Measurements from ENCODE around the gene FMNL2. TPM values are rescaled to one million over a fixed set of nuclear protein-coding genes. Genes with fewer than 3 reads are reported as not detected.

FMNL2 gene
- total RNA-seq, 2 experiments from 2014 or later, result 0.98 to 1.3 TPM

DNA sequence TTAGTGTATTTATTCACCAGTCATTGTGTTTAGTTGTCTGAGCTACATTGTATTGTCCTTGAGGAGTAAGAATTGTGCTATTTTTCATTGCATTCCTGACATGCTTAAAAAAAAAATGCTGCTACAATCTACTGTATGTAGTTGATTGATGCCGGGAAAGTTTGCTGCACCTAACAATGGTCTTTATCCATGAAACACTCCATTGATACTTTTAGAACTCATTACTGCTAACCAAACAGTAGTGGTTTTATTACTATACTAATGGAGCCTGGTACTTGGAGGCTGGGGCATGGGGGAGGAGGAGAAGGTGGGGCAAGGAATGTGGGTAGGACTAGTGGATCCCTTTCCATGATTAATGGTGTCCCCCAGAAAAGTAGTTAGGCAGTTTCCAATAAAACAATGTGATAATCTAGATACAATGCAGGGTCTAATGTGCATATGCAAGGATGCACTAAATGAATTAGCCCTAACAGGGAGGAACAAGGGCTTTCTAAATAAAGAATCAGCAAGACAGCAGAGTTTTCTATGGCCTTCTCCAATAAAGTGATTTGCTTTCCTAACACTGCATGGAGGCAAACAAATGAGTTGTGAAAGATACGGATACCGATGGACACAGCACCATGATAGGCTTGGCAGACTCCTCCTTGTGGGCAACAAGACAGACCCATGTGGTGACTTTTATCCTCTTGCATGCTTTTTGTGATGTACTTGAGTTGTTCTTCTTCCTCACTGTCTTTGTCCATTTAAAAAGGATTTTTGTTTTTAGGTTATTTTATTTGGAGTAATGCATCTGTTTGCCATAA lies 78.5 kb downstream of the FMNL2 start:
- no peaks in the 10 kb centered on the region for H3K9me3 Mint-ChIP-seq
- H3K36me3 Mint-ChIP-seq, result no peaks in the 10 kb centered on the region

DNA sequence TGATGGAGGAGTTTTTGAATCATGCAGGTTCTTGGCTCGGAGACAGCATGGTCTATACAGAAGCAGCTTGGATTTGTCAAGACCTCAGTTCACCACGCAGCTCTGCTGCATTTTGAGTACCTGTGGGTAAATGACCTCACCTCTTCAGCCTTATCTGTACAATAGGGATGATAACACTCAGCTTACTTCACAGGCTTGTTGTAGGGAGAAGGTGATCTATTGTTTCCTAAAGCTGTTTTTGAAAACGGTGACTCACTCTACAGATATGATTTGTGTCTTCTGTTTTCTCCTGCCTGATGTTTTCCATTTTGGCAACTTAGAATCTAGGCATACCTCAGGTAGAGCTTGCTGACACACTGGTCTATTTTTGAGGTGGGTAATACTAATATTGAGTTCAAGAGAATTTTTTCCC lies 80.3 kb downstream of the FMNL2 start:
- DNase-seq, result no peak
- no peak overlapping the region for H3K4me3 Mint-ChIP-seq
- no peak overlapping the region for H3K27ac Mint-ChIP-seq
- peaks cover 5% of the 10 kb centered on the region for H3K4me1 Mint-ChIP-seq
- no peaks in the 10 kb centered on the region for H3K36me3 Mint-ChIP-seq
- peaks cover 22% of the 10 kb centered on the region for H3K27me3 Mint-ChIP-seq
- H3K9me3 Mint-ChIP-seq, result no peaks in the 10 kb centered on the region

More for the DNA sequence above, 78.5 kb downstream of the FMNL2 start:
- H3K4me3 Mint-ChIP-seq, result no peak overlapping the region
- peaks cover 5% of the 10 kb centered on the region for H3K4me1 Mint-ChIP-seq
- no peak overlapping the region for H3K27ac Mint-ChIP-seq
- no peak for DNase-seq
- H3K27me3 Mint-ChIP-seq, result peaks cover 21% of the 10 kb centered on the region

DNA sequence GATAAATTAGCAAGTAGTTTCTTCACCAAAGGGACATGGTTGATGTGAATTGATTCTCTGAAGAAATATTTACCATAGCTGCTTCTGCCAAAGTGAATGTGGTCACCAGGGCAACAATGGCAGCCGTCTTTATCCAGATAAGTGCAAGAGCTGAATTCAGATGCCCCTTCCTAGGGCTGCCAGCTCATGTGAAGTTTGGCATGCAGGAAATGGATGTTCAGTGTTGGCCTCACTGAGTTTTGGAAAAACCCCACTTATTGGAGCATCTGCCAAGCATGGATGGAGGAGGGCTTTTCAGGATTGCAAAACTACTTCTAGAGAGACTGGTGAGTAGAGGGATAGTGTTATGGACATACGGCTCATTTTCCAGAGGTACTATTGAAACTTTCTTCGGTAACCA lies 80.8 kb downstream of the FMNL2 start:
- peaks cover 24% of the 10 kb centered on the region for H3K27me3 Mint-ChIP-seq
- no peak overlapping the region for H3K27ac Mint-ChIP-seq
- H3K9me3 Mint-ChIP-seq, result no peaks in the 10 kb centered on the region
- no peaks in the 10 kb centered on the region for H3K36me3 Mint-ChIP-seq
- no peak for DNase-seq
- no peak overlapping the region for H3K4me3 Mint-ChIP-seq
- H3K4me1 Mint-ChIP-seq, result peaks cover 5% of the 10 kb centered on the region

DNA sequence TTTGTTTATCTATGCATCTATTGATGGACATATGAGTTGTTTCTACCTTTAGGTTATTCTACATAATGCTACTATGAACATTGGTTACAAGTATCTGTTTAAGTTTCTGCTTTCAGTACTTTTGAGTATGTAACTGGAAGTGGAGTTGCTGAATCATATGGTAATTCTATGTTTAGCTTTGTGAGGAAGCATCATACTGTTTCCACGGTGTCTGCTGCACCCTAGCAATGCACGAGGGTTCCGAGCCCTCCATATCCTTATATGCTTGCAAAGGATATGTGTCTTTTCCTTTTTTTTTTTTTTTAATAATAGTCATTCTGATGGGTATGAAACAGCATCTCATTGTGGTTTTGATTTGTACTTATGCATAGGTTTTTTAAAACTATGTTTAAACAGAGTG lies 83.7 kb downstream of the FMNL2 start:
- H3K9me3 Mint-ChIP-seq, result no peaks in the 10 kb centered on the region
- H3K27ac Mint-ChIP-seq, result no peak overlapping the region
- H3K4me3 Mint-ChIP-seq, result no peak overlapping the region
- H3K4me1 Mint-ChIP-seq, result peaks cover 8% of the 10 kb centered on the region
- DNase-seq, result no peak
- H3K36me3 Mint-ChIP-seq, result no peaks in the 10 kb centered on the region
- H3K27me3 Mint-ChIP-seq, result peaks cover 26% of the 10 kb centered on the region

DNA sequence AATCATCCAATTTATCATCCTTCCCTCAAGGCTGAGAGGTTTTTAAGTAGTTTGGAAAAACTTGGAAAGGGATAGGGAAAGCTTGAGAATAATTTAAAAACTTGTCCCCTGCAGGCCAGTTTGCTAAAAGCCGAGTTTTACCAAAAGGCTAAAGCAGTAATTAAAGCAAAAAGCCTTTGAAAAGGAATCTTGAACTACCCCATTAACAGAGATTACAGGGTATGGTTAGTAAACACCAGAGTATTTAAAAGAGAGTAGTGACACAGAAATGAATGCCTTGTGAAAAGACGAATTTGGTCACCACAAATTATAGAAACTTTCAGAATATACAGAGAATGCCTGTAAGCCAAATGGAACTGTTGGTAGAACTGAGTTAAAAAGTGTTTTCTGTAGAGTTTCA lies 85.0 kb downstream of the FMNL2 start:
- H3K4me1 Mint-ChIP-seq, result peaks cover 7% of the 10 kb centered on the region
- H3K27ac Mint-ChIP-seq, result no peak overlapping the region
- peaks cover 16% of the 10 kb centered on the region for H3K27me3 Mint-ChIP-seq
- no peak overlapping the region for H3K4me3 Mint-ChIP-seq
- no peaks in the 10 kb centered on the region for H3K36me3 Mint-ChIP-seq
- no peaks in the 10 kb centered on the region for H3K9me3 Mint-ChIP-seq
- DNase-seq, result no peak

DNA sequence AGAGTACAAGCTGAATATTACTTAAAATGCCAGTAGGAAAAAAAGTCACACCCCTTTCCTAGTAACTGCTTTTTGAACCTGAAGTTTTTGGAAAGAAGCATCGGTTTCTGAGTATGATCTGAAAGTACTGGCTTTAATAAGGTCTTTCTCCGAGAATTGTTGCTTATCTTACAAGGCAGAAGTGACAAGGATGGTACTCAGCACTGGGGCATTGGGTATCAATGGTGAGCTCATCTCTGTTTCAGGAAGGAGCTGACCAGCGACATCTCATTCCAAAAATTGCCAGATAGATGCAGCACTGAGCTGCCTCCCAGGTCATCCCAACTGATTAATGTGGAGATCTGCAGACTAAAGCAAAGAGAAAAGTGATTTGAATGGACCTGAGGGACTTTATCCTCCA lies 85.4 kb downstream of the FMNL2 start:
- DNase-seq, result no peak
- peaks cover 3% of the 10 kb centered on the region for H3K4me1 Mint-ChIP-seq
- no peak overlapping the region for H3K27ac Mint-ChIP-seq
- no peaks in the 10 kb centered on the region for H3K36me3 Mint-ChIP-seq
- peaks cover 16% of the 10 kb centered on the region for H3K27me3 Mint-ChIP-seq
- no peaks in the 10 kb centered on the region for H3K9me3 Mint-ChIP-seq
- no peak overlapping the region for H3K4me3 Mint-ChIP-seq

DNA sequence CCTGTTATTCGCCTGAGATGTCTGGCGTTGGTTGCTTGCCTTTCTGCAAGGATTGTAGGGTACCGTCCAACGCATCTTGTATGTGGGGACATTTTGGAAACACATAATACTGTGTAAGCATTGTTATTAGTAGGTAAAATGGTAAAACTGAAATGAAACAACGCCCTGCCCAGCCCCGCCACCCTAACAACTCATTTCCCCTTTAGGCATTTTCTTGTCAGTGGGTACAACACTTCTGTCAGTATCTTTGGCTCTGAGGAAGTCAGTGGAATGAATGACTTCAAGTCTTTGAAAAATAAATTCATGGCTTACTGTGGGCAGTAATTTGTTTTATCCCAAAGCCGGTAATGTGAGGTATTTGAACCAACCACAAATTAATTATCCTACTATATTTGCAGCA lies 86.0 kb downstream of the FMNL2 start:
- H3K4me3 Mint-ChIP-seq, result no peak overlapping the region
- H3K27me3 Mint-ChIP-seq, result peaks cover 16% of the 10 kb centered on the region
- H3K9me3 Mint-ChIP-seq, result no peaks in the 10 kb centered on the region
- no peak for DNase-seq
- no peaks in the 10 kb centered on the region for H3K36me3 Mint-ChIP-seq
- no peak overlapping the region for H3K27ac Mint-ChIP-seq
- H3K4me1 Mint-ChIP-seq, result peaks cover 3% of the 10 kb centered on the region

DNA sequence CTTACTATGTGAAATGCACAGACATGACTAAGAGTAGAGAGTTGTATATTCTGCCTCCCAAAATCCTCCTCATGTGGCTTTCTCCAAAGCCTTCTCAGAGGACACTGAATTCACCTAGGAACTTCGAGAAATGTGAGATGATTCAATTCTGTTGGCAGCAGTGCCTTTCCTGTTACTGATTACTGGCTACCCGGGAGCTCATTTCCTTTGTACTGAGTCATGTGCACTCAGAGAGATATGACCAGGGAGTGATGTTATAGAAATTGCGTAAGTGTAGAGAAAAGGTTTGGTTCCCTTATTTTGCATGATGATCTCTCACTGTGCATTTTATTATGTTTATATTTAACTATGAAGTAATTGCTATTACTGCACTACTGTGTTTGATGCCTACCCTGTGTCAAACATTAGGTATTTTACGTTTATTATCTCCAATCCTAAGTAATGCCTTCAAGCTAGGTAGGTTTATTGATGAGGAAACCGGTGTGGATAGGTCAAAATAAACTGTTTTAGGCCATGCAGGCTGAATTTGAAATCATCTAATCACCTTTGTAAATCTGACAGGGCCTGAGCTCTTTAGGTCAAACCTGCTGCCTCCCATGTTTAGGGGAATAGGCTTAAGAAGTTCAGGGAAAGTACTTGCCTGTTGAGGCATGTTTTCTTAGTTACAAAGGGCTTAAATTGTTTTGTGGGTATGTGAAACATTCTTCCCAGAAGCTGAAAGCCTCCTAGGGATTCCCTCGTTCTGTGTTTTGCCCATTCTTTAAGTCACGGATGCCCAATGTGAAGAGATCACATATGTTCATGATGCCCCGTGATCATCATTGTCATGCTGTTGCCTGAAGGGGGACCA lies 86.8 kb downstream of the FMNL2 start:
- Mint-ChIP-seq H3K4me3 (no peak overlapping the region), H3K27ac (no peak overlapping the region), H3K36me3 (no peaks in the 10 kb centered on the region), H3K9me3 (no peaks in the 10 kb centered on the region), H3K4me1 (peaks cover 3% of the 10 kb centered on the region), H3K27me3 (peaks cover 16% of the 10 kb centered on the region)
- DNase-seq, result no peak

DNA sequence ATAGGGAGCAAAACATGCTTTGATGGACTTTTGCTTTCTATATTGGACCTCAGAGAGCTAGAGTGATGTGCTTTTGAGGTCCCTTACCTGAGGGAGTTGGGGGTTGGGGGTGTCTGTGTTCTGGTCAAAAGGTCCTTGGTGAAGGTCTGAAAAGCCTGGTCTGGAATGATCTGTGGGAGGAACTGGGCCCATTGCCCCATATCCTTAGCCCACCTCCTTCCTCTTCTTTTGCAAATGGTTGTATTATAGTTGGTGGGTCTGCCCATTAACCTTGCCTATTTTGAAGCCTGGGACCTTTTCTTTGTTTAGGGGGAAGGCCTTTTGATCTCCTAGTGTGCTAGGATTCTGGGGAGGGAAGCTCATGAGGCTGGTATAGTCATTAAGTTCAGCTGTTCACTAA lies 88.7 kb downstream of the FMNL2 start:
- peaks cover 3% of the 10 kb centered on the region for H3K4me1 Mint-ChIP-seq
- DNase-seq, result no peak

DNA sequence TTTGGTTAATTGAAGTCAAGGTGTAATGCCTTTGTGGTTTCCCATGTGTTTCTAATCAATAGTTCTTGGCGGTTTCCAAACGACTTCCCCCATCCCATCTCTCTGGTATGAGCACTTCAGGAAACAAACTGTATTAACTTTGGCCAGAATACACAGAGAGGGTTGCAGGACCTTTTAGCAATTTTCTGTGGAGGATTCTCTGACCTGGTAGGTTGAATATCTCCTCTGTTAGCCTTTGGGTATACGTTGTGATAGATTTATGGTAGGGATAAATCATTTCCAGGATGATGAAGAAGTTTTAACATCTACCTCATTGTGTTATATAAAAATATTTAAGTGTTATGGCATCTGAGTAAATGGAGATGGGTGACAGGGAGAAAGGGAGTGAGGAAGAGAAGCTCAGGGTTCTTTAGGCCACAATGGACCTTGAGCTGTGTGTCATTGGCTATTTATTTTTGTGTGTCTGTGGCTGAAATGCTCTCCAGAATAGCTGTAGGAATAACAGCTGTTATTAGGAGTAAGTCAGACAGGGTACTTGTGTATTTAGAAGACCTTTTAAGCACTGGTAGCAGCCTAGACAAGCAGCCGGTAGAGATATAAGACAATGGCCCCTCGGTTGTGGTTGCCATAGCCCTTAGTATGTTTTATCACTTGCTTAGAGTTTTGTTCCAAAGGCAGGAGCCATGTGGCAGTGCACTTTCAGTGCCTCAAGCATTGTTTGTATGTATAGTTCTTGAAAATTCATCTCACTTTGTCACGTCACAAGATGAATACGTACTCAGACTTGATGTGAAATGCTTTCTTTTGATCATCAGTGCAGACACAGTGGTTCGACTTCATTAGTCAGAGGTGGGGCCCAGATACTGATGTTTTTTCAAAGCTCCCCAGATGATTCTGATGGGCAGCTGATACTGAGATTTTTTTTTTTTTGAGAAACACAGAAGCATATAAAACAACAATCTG lies 91.1 kb downstream of the FMNL2 start:
- peaks cover 3% of the 10 kb centered on the region for H3K4me1 Mint-ChIP-seq
- no peaks in the 10 kb centered on the region for H3K36me3 Mint-ChIP-seq
- no peak overlapping the region for H3K4me3 Mint-ChIP-seq

More for the DNA sequence above, 88.7 kb downstream of the FMNL2 start:
- Mint-ChIP-seq H3K4me3 (no peak overlapping the region), H3K27ac (no peak overlapping the region), H3K9me3 (no peaks in the 10 kb centered on the region), H3K36me3 (no peaks in the 10 kb centered on the region), H3K27me3 (peaks cover 16% of the 10 kb centered on the region)

DNA sequence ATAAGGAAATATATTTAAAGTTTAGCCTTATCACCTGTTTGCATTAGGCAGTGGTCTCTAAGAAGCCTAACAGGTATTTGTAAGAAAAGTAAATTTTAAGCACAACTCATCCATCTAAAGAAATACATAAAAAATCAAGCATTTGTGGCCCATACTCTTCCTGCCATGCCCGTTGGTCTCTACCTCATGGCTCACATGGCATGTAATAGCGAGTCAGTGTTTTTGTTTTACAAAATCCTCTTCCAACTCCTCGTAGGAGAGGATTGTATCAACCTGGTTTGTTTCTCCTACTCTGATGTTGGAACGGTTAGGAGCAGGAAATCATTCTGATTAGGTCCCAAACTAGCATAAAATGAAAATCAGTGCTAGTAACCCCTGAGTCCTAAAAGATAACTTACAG lies 91.8 kb downstream of the FMNL2 start:
- no peak overlapping the region for H3K27ac Mint-ChIP-seq

More for the DNA sequence above, 91.1 kb downstream of the FMNL2 start:
- Mint-ChIP-seq H3K9me3 (no peaks in the 10 kb centered on the region), H3K27me3 (peaks cover 7% of the 10 kb centered on the region), H3K27ac (no peak overlapping the region)
- no peak for DNase-seq

DNA sequence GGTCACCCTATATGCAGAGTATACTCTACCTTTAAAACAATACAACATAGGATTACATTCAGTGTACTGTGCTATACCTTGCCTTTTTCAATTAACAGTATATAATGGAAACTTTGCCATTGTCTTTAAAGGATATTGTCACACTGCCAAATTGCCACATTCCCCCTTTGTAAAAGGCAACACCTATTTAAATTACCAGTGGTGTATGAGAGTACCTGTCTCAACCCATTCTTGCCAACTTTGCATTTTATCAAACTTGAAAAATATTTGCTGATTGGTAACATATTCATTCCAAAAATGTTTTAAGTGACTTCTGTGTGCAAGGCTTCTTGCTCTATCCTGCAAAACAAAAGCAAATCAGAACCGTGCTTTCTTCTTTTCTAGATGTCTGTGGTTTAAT lies 92.9 kb downstream of the FMNL2 start:
- DNase-seq, result no peak
- Mint-ChIP-seq H3K4me1 (no peaks in the 10 kb centered on the region), H3K27ac (no peak overlapping the region), H3K9me3 (no peaks in the 10 kb centered on the region), H3K4me3 (no peak overlapping the region), H3K36me3 (no peaks in the 10 kb centered on the region), H3K27me3 (no peaks in the 10 kb centered on the region)

More for the DNA sequence above, 91.8 kb downstream of the FMNL2 start:
- Mint-ChIP-seq H3K9me3 (no peaks in the 10 kb centered on the region), H3K36me3 (no peaks in the 10 kb centered on the region), H3K4me3 (no peak overlapping the region), H3K4me1 (no peaks in the 10 kb centered on the region), H3K27me3 (no peaks in the 10 kb centered on the region)
- DNase-seq, result no peak

DNA sequence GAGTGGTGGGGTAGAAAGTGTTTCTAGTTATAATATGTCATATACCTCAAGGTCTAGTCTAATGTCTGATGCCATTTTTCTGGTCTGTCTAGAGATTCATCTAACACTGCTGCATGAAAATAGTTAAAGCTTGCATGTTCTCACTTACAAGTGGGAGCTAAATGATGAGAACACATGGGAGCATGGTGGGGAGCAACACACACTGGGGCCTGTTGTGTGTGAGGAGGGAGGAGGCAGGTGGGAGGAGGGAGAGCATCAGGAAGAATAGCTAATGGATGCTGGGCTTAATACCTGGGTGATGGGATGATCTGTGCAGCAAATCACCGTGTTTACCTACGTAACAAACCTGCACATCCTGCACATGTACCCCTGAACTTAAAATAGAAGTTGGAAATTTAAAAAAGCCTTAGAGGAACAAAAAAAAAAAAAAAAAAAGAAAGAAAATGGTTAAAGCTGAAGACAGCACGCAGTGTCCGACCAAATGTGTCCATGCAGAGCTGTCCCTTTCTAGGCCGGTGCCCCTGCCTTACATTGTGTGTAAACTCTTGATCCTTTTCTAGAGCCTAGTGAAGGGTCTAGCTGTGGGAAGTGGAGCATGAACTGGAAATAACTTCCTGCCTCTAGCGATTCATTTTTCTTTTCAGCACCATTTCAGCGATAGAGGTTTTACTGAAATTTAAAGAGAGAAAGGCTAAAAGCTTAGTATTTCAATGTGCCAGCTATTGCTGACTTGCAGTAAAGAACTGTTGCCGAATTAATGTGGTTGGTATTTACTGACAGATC lies 94.0 kb downstream of the FMNL2 start:
- Mint-ChIP-seq H3K27ac (no peak overlapping the region), H3K9me3 (no peaks in the 10 kb centered on the region), H3K36me3 (no peaks in the 10 kb centered on the region), H3K4me3 (no peak overlapping the region), H3K27me3 (no peaks in the 10 kb centered on the region), H3K4me1 (no peaks in the 10 kb centered on the region)
- no peak for DNase-seq

DNA sequence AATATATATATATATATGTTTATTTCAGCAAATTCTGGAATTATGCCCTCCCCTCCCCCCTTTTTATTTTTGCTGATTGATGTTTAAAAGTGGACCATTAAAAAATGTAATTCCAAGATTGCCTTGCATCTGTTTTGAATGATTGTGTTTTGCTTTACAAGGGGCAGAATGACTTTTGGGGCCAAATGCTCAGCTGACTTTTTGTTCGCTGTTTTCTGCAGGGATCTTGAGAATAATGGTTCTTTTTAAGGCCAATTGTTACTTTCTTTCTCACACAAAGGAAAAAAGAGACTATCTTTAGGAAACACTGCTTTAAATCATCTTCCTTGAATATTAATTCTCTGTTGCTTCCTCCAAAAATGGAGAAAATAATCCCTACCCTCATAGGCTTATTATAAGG lies 95.9 kb downstream of the FMNL2 start:
- no peaks in the 10 kb centered on the region for H3K36me3 Mint-ChIP-seq
- no peak overlapping the region for H3K27ac Mint-ChIP-seq
- DNase-seq, result no peak
- no peaks in the 10 kb centered on the region for H3K27me3 Mint-ChIP-seq
- H3K4me3 Mint-ChIP-seq, result no peak overlapping the region
- no peaks in the 10 kb centered on the region for H3K4me1 Mint-ChIP-seq
- no peaks in the 10 kb centered on the region for H3K9me3 Mint-ChIP-seq

Data from activated naive CD8-positive, alpha-beta T cell treated with anti-CD3 and anti-CD28 coated beads for 36 hours (primary cell).